HG03064 (cell line): ENCODE data around the gene CAPN1.
"Not testable (repeated sequence)": the region's sequence is repeated elsewhere in the genome, so short reads cannot be mapped to it uniquely, and the experiment has no call there.

Source experiments
- ATAC-seq: cut with Tn5 transposase; IDR thresholded peaks from one replicate; pipeline ENCODE4 v1.9.1; 2021; ENCODE audit warnings: low read depth; ENCODE audit not compliant: unreplicated experiment

Gene CAPN1

GRCh38 chr11:65214212-65214845 lies 32.6 kb downstream of the CAPN1 start:
- no peak for ATAC-seq

DNA sequence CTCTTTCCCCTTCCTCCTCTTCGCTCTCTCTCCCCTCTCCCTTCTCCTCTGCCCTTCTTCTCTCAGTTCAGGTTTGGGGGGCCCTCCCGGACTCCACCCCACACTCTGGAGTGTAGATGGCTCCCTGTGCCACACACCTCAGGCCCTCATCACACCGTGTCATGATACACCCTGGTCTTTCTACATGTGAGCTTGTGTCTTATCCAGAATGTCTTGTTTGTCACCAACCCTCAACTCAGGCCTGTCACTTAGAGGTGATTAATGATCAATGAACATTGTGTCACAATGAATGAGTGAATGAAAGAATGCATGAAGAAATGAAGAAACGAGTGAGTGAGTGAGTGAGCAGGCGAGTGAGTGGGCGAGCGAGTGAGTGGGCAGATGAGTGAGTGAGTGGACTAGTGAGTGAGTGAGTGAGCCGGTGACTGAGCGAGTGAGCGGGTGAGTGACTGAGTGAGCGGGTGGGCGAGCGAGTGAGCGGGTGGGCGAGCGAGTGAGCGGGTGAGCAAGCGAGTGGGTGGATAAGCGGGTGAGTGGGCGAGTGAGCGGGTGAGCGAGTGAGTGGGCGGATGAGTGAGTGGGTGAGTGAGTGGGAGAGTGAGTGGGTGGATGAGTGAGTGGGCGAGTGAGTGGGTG lies 33.8 kb downstream of the CAPN1 start:
- no peak for ATAC-seq

DNA sequence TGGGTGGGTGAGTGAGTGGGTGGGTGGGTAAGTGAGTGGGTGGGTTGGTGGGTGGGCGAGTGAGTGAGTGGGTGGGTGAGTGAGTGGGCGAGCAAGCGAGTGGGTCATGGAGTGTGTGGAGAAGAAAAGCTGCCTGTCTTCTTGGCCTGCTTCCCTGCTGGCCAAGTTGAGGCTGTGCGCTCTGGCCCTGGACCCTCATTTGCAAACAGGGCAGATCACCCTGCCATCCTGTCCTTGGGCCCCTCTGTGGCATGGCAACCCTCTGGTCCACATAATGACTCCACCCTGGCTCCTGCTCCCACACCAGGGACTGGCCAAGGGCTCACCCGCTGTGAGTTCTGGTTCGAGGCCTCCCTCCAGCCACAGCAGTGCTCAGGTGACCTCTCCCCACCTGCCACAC lies 35.1 kb downstream of the CAPN1 start:
- no peak for ATAC-seq

DNA sequence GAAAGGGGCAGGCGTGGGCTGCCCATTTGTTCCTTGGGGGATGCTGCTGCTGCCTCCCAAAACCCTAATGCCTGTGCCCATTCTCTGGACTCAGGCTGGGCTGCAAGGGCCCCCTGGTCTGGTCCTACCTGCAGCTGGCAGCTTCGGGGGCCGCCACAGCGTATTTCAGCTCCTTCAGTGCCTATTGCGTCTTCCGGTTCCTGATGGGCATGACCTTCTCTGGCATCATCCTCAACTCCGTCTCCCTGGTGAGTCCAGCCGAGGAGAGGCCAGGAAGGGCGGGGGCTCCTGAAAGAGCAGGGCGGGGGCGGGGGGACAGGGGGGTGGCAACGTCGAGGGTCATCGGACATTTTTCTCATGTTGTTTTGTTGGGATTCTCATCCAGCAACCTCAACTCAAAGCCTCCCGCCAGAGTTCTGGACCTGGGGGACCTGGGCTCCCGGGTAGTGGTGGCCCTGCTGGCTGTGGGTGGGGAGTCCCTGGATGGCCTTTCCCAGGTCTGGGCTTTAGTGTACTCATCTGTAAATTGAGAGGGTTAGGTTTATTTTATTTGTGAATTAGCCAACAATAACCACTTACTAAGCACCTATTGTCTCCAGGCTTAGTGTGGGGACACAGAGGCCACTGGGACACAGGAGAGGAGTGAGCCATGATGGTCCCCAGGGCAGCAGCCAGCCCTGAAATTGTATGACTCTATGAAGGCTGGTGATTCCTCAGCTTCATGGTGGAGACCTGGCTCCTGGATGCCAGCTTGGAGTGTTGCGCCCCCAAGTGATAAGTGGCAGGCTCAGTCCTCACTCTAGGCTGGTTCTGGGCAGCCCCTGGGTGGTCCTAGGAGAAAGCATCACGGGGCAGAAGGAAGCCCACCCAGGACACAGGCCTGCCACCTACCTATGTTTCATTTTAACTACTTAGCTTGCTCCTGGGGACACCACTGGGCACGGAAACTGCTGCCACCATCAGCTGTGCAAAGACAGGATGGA lies 36.0 kb downstream of the CAPN1 start:
- no peak for ATAC-seq

DNA sequence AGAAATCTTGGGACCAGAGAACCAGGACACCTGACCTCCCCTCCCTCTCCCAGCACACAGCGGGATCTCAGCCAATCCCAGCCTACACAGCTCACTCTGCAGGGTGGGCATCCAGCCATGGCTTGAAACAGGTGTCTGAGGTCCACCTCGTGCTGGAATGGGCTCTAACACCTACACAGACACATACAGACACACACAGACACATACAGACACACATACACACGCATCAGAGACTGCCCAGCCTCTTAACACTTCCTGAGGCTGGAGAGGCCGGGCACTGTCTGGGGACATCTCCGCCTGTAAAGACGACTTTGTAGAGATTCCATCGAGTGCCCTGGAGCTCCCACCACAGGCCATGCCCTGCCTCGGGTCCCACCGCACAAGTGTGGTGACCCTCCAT lies 36.7 kb downstream of the CAPN1 start:
- ATAC-seq: no peak

DNA sequence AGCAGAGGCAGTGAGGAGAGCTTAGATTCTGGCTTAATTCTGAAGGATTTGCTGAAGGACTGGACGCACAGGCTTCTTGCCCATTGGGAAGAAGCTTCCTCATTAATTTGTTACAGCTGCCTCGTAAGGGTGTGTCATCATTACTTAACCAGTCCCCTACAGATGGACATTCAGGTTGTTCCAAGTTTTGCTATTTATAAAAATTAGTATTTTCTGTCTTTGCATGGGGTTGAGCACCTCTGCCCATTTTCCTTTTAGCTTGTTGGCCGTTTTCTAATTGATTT lies 38.1 kb downstream of the CAPN1 start:
- no peak for ATAC-seq

- no peak for ATAC-seq
Measured at GRCh38 chr11:65221026-65221425, 39.3 kb downstream of the CAPN1 start.

DNA sequence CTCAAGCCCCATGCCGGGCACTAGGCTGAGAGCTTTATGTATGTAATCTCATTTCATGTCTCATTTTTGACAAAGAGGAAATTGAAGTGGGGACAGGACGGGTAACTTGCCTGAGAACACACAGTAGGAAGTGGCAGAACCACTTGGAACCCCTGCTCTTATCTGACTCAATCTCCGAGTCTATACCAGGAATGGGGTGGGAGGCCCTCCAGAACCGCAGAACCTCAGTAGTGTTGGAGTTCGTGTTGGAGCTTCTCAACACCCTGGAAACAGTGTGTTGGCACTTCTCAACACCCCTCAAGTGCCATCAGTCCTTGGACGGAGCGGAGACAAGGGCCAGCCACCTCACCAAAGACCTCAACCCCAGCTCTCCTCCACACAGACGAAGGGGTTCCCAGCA lies 41.3 kb downstream of the CAPN1 start:
- ATAC-seq: no peak

DNA sequence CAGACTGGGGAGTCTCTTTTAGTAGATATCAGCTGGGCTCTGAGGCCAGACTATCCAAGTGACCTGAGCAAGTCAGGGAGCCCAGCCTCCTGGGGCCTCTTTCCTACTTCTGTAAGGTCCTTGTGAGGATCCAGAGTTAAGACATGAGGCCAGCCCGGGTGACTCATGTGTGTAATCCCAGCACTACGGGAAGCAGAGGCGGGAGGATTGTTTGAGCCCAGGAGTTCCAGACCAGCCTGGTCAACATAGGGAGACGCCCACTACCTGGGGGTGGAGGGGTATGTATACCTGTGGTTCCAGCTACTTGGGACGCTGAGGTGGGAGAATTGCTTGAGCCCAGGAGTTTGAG lies 43.2 kb downstream of the CAPN1 start:
- ATAC-seq: no peak

DNA sequence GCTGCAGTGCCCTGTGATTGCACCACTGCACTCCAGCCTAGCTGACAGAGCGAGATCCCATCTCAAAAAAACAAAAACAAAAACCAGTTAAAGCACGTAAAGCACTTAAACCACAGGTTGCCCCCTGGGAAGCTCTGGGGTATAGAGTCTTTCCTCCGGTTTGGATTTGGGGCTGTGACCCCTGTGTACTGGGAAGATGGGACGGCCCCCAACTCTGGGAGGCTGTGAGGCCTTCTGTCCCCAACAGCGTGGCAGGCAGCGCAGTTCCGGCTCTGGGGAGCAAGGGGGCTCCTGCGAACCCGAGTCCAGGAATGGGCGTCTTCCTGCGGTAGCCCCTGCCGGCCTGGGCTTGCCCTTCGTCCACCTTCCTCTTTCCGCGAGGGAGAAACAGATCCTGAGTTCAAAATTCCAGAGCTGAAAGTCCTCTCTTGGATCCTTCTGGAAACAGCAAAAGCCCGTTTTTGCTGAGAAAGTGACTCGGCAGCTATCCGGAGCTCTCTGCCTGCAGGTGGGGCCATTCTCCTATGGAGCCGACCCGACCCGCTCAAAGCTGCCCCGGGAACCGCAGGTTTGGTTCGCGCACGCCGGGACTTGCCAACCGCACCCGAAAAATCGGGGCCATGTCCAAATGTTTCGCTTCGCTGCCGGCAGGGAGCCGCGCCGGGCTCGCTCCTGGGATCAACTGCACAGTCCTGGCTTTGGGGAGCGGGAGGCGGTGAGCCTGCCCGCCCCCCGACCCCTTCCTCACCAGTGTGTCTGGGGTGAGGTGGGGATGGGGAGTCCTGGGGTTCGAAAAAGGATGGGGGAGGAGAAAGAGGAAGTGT lies 43.8 kb downstream of the CAPN1 start:
- ATAC-seq: no peak

DNA sequence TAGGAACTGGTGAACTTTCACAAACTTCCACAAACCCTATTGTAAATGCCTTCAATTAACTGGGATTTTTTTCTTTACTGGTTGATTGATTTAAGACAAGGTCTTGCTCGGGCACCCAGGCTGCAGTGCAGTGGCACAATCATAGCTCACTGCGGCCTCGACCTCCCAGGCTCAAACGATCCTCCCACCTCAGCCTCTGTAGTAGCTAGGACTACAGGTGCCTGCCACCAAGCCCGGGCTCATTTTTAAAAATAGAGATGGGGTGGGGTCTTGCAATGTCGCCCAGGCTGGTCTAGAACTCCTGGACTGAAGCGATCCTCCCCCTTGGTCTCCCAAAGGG lies 44.3 kb downstream of the CAPN1 start:
- ATAC-seq: no peak

- ATAC-seq: no peak
Measured at GRCh38 chr11:65227879-65228278, 46.2 kb downstream of the CAPN1 start.

DNA sequence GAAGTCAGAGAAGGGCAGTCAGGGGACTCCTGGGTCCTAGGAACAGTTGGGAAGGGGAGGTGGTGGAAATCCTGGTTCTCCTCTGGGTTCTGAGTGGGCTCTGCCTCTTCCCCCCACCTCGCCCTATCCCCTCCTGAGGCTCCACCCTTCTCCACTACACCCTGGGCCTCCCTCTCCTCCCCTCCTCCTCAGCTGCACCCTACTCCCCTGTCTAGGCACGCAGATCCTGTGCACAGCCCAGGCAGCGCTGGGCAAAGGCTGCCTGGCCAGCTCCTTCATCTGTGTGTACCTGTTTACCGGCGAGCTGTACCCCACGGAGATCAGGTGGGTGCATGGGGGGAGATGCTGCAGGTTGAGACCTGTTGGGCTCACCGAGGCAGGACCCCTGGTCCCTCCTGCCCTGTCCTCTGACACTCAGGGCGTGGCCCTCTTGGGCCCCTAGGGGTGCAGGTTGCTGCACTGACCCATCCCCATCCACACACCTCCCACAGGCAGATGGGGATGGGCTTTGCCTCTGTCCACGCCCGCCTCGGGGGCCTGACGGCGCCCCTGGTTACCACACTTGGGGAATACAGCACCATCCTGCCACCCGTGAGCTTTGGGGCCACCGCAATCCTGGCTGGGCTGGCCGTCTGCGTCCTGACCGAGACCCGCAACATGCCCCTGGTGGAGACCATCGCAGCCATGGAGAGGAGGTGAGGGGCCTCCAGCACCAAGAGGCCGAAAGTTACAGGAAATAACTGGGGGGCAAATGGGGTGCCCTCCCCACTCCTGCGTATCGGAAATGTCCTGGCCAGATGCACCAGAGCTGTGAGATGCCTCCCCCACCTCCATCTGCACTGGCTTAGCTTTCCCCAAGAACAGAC lies 54.7 kb downstream of the CAPN1 start:
- ATAC-seq: no peak

GRCh38 chr11:65238302-65238701 lies 56.6 kb downstream of the CAPN1 start:
- ATAC-seq: not testable (repeated sequence)

GRCh38 chr11:65241134-65241533 lies 59.4 kb downstream of the CAPN1 start:
- no peak for ATAC-seq

GRCh38 chr11:65241692-65242091 lies 60.0 kb downstream of the CAPN1 start:
- ATAC-seq: no peak

GRCh38 chr11:65242389-65242788 lies 60.7 kb downstream of the CAPN1 start:
- no peak for ATAC-seq

DNA sequence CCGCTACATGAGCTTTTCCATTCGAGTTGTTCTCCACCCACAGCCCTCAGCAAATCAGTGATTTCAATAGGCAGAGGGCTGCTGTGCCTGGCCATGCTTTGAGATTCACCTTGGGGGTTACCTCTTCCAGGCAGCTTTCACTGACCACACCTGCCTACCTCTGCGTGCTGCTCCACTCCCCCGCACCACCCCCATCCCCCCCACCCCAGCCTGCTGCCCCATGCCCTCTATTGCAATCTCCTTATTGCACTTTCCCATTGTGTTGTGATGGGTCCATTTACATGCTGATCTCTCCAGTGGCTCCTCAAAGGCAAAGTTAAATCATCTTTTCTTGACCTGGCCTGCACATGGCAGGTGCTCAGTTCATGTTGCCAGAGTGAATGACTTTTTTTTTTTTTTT lies 62.1 kb downstream of the CAPN1 start:
- ATAC-seq: no peak

DNA sequence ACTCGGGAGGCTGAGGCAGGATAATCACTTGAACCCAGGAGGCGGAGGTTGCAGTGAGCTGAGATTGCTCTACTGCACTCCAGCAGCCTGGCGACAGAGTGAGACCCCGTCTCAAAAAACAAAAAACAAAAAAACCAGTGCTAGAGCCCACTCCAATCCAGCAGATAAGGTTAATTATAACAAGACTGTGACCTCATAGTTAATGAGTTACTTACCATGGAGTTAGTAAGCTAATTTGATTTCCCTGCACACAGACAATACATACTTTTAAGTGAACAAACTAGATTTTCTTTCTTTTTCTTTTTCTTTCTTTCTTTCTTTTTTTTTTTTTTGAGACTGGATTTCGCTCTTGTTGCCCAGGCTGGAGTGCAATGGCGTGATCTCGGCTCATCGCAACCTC lies 63.3 kb downstream of the CAPN1 start:
- not testable (repeated sequence) for ATAC-seq

- no peak for ATAC-seq
Measured at GRCh38 chr11:65246506-65246905, 64.8 kb downstream of the CAPN1 start.
